Transverse colon (tissue), 3 donors: ENCODE measurements around the gene OVAAL.

Experiments
- CTCF ChIP-seq, 5 experiments: fragments of 200-600 bp in 3 of 5; fragments of 450-650 bp in 2 of 5; sonication (generic) in 3 of 5; IDR thresholded peaks; 1 replicate in 2 of 5; 2 replicates in 3 of 5; pipeline ENCODE4 v1.5.1; 2016 to 2017; ENCODE audit warnings: antibody characterized with exemption in 5 of 5, inconsistent platforms in 3 of 5, mild to moderate bottlenecking in 2 of 5, moderate library complexity in 1 of 5
- EP300 ChIP-seq: sonication (generic); formaldehyde crosslinking; IDR thresholded peaks from one replicate; pipeline ENCODE4 v1.6.1; 2017; ENCODE audit warnings: antibody characterized with exemption, low read depth
- POLR2A ChIP-seq: fragments of 450-650 bp; IDR thresholded peaks from one replicate; pipeline ENCODE4 v1.6.1; 2016; ENCODE audit warnings: antibody characterized with exemption, mild to moderate bottlenecking, moderate library complexity

GRCh38 chr1:180614730-180615129, 56.0 kb downstream of the OVAAL start:
- TF ChIP-seq POLR2A (no peak), CTCF (IDR thresholded peaks at IDR 0.05) (no peak), EP300 (no peak)
